Adrenal gland (tissue), 5 donors: ENCODE data around the gene IGIP.

Experiments
- POLR2A ChIP-seq, 2 donors: fragments of 450-650 bp; IDR thresholded peaks; one replicate each; pipeline ENCODE4 v1.6.1; 2017; ENCODE audit warnings: antibody characterized with exemption in 2 of 2, mild to moderate bottlenecking in 2 of 2, moderate library complexity in 1 of 2
- TF ChIP-seq, protein P1 (sequence below), 6 experiments: fragments of 450-650 bp in 4 of 6; fragments of 200-600 bp in 2 of 6; sonication (generic) in 1 of 6; IDR thresholded peaks; 1 replicate in 5 of 6; 2 replicates in 1 of 6; pipeline versions ENCODE4 v1.5.1 to v1.8.0; 2016 to 2021; ENCODE audit warnings: antibody characterized with exemption in 6 of 6, mild to moderate bottlenecking in 2 of 6, moderate library complexity in 1 of 6
- donor health status: DM: no; HTN: no; CAD: no.

DNA sequence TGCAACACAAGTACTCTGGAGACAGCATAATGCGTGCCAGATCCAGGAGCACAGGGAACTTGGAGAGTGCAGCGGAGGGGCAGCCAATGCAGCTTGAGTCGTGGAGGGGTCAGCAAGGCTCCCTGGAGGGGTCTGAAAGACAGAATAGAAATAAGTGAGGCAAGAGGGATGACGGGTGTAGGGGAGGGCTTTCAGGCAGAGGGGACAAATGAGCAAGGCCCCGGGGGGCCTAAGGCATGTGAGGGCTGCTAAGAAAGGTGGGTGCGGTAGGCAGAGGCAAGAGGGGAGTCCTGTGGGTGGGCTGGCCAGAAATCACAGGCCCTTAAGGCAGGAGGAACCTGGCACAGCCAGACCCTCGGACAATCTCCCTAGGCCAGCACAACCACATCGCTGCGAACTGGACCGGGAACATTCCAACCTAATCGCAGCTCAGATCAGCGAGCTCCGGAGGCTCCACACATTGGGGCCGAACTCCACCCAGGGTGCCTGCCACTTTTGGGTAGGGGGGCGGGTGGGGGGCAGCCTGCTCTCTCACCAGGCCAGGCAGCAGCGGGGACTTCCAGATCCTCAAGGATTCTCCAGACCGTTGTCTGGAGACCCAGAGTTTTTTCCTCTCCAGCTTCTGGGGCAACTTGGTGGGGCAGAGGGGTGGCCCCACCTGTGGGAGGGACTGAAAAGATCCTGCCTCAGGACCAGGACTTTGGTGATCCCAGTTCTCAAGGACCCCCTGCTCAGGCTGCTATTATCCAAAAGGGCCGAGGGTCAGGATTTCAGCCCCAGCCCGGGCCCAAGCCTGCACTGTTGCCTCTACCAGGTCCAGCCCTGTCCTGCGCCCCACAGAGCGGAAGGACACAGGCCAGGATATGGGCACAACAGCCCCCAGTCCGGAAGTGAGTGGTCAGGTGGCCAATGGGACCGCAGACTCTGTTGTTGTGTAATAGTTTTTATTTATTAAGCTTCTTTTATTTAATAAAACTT, 26.6 kb downstream of the IGIP start:
- TF ChIP-seq, protein P1, sequence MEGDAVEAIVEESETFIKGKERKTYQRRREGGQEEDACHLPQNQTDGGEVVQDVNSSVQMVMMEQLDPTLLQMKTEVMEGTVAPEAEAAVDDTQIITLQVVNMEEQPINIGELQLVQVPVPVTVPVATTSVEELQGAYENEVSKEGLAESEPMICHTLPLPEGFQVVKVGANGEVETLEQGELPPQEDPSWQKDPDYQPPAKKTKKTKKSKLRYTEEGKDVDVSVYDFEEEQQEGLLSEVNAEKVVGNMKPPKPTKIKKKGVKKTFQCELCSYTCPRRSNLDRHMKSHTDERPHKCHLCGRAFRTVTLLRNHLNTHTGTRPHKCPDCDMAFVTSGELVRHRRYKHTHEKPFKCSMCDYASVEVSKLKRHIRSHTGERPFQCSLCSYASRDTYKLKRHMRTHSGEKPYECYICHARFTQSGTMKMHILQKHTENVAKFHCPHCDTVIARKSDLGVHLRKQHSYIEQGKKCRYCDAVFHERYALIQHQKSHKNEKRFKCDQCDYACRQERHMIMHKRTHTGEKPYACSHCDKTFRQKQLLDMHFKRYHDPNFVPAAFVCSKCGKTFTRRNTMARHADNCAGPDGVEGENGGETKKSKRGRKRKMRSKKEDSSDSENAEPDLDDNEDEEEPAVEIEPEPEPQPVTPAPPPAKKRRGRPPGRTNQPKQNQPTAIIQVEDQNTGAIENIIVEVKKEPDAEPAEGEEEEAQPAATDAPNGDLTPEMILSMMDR (IDR thresholded peaks at IDR 0.05): no peak
- TF ChIP-seq POLR2A (IDR thresholded peaks at IDR 0.05): no peak
